Peyer's patch (tissue), 4 donors: ENCODE results near the gene BARD1.

ENCODE experiments used
- POLR2A ChIP-seq, 2 donors: fragments of 450-650 bp; IDR thresholded peaks; one replicate each; pipeline ENCODE4 v1.5.1; 2017; ENCODE audit warnings: antibody characterized with exemption in 2 of 2, mild to moderate bottlenecking in 2 of 2, moderate library complexity in 2 of 2
- TF ChIP-seq, protein P1 (sequence below), 6 experiments: fragments of 450-650 bp in 4 of 6; fragments of 200-600 bp in 2 of 6; sonication (generic) in 1 of 6; IDR thresholded peaks; one replicate each; pipeline ENCODE4 v1.5.1; 2017 to 2019; ENCODE audit warnings: antibody characterized with exemption in 6 of 6, mild to moderate bottlenecking in 3 of 6, moderate library complexity in 1 of 6

DNA sequence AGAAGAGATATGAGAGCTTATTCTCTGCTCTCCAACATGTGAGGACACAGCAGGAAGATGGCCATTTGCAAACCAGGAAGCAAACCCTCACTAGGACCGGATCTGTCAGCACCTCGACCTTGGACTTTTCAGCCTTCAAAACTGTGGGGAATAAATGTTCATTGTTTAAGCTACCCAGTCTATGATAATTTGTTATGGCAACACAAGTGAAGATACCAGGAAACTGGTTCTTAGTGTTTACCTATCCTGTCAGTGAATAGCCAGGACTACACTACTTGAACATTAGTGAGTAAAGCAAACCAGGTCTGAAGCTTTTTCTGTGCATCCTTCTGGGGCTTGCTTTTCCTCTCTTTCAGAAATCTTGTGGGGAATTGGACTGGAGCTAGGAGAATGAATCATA is 44.4 kb upstream of the BARD1 start:
- TF ChIP-seq, protein P1, sequence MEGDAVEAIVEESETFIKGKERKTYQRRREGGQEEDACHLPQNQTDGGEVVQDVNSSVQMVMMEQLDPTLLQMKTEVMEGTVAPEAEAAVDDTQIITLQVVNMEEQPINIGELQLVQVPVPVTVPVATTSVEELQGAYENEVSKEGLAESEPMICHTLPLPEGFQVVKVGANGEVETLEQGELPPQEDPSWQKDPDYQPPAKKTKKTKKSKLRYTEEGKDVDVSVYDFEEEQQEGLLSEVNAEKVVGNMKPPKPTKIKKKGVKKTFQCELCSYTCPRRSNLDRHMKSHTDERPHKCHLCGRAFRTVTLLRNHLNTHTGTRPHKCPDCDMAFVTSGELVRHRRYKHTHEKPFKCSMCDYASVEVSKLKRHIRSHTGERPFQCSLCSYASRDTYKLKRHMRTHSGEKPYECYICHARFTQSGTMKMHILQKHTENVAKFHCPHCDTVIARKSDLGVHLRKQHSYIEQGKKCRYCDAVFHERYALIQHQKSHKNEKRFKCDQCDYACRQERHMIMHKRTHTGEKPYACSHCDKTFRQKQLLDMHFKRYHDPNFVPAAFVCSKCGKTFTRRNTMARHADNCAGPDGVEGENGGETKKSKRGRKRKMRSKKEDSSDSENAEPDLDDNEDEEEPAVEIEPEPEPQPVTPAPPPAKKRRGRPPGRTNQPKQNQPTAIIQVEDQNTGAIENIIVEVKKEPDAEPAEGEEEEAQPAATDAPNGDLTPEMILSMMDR (IDR thresholded peaks at IDR 0.05), result no peak
- TF ChIP-seq POLR2A (IDR thresholded peaks at IDR 0.05), result no peak
